HG03097 (cell line): ENCODE results near the gene ZDHHC9.

Experiments
- ATAC-seq: cut with Tn5 transposase; IDR thresholded peaks from one replicate; pipeline ENCODE4 v1.9.1; 2021; ENCODE audit not compliant: unreplicated experiment, low FRiP score

Gene ZDHHC9

DNA sequence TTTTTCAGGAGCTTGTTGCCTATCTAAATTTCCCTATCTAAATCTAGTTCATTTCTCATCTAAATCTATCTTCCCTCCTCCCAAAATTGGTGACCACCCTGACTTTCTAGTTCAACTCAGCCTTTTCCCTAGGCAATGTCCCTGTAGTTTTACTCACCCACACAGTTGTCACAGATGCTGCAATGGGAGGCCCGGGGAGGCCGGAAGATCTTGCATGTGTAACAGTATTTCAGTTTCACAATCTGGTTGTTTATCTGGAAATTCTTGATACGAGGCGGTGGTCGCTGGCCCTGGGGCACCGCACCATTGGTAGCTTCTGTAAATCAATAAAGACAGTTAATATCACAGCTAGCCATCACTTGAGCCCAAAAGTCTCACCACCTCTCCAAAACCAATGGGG is 20.2 kb downstream of the ZDHHC9 start:
- no peak for ATAC-seq

DNA sequence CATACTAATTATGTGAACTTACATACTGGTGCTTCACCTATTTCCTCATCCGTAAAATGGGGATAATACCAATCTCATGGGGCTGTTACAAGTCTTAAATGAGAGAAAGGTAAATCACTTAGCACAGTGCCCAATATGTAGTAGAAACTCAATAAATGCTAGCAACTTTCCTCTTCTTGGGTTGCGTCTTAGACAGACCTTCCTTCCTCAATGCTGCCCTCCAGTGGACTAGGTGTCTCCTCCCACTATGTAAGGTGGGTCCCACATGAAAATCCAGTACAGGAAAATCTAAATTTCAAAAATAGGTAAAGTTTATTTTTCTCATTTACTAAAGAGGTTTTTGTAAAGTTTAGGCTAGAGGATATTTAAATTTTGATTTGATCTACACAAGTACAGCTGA is 20.6 kb downstream of the ZDHHC9 start:
- ATAC-seq, result no peak

GRCh38 chrX:129818123-129818522 is 25.6 kb downstream of the ZDHHC9 start:
- ATAC-seq, result no peak

DNA sequence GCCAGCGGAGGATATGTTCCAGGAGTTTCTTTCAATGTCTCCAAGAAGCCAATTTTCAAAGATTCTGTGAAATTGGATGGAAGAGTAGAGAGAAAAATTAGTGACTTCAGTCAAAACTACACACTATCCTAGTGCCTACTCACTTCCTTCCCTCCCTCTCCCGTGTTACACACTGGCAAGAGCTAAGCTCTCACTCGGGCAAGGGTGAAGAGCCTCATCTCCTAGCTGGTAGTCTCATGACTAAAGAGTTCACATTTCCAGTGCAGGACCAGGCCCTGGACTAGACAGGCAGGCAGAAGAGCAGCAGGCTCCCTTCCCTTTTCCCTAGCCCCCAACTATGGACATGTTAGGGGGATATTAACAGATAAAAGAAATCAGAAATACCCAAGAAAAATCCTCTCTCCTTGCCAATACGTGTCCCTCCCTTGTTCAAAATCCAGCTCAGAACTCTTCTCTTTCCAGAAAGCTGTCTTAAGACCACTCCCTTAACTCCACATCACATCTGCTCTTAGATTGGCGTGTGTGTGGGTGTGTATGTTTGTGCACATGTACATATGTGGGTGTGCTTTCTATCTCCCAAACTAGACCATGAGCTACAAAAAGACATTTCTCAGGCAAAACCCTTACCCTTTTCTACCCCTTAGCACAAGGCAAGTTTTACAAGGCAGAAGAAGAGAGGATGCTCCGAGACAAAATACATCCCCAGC is 29.9 kb downstream of the ZDHHC9 start:
- no peak for ATAC-seq

DNA sequence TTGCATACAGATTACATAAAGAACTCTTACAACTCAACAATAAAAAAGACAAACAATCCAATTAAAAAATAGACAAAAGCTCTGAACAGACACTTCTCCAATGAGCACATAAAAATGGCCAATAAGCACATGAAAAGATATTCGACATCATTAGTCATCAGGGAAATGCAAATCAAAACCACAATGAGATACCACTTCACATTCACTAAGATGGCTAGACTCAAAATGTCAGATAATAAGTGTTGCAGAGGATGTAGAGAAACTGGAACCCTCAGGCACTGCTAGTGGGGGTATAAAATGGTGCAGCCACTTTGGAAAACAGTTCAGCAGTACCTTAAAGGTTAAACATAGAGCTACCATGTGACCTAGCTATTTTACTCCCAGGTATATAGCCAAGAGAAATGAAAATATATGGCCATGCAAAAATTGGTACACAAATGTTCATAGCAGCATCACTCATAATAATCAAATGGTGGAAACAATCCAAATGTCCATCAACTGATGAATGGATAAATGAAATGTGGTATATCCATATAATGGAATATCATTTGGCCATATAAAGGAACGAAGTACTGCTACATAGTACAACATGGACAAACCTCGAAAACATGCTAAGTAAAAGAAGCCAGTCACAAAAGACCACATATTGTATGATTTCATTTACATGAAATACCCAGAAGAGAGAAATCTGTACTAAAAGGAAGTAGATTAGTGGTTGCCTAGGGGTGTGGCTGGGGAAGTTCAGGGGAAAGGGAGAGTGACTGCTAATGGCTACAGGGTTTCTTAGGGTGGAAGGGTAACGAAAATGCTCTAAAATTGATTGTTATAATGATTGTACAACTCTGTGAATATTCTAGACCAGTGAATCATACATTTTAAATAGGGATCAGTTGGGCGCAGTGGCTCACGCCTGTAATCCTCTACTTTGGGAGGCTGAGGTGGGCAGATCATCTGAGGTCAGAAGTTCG is 34.6 kb downstream of the ZDHHC9 start:
- ATAC-seq, result no peak

DNA sequence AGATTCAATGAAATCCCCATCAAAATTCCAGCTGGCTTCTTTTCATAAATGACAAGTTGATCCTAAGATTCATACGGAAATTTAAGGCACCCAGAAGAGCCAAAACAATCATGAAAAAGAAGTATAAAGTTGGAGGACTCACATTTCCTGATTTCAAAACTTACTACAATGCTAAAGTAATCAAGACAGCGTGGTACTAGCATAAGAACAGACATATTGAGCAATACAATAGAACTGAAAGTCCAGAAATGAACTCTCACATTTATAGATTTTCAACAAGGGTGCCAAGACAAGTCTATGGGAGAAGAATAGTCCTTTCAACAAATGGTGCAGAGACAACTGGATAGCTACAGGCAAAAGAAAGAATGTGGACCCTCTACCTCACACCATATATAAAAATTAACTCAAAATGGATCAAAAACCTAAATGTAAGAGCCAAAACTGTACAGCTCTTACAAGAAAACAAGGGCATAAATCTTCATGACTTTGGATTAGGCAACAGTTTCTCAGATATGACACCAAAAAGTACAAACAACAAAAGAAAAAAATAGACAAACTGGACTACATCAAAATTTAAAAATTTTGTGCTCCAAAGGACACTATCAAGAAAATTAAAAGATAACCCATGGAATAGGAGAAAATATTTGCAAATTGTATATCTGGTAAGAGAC is 35.4 kb downstream of the ZDHHC9 start:
- ATAC-seq, result no peak

GRCh38 chrX:129804806-129805205 is 38.9 kb downstream of the ZDHHC9 start:
- no peak for ATAC-seq

GRCh38 chrX:129802863-129803262 is 40.8 kb downstream of the ZDHHC9 start:
- no peak for ATAC-seq

GRCh38 chrX:129800186-129800585 is 43.5 kb downstream of the ZDHHC9 start:
- ATAC-seq, result no peak

DNA sequence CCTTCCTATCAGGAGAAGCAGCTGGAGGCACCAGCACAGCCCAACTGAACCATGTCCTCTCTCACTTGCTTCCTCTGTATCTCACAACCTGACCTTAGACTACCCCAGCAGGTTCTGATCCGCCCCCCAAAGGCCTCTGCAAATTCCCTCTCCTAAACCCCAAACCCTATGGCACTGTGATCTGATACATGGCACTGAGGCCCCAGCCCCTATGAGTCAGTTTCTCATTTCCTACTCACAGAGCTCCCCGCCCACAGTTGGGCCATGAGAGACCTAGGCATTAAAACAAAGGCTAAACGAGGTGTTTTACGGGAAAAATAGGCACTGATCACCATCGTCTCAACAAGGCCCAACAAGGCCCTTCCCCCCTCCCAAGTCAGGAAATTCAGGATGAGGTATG is 44.8 kb downstream of the ZDHHC9 start:
- no peak for ATAC-seq

- ATAC-seq, result no peak
These were observed 45.2 kb downstream of the ZDHHC9 start for GRCh38 chrX:129798456-129798855.

GRCh38 chrX:129797251-129797906 is 46.3 kb downstream of the ZDHHC9 start:
- ATAC-seq, result no peak

GRCh38 chrX:129795584-129795983 is 48.1 kb downstream of the ZDHHC9 start:
- no peak for ATAC-seq

DNA sequence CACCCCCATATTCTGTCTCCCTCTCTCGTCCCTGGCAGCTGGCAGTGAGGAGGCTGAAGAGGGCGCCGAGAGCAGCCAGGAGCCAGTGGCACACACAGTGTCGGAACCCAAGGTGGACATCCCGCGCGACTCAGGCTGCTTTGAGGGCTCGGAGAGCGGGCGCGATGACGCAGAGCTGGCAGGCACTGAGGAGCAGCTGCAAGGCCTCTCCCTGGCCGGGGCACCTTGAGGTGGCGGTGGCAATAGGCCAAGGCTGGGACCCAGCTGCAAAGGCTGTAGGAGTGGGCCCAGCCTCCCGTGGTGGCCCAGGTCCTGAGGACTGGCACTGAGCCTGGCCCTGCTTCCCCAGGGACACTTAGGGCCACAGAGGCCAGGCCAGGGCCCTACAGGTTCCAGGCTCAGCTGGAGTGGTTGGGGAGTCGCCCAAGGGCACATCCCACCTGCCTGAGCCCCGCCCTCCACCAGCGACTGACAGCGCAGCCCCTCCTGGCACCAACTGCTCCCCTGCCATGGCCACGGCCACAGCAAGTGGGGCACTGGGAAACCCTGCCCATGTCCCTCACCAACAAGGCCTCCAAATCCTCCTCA is 50.0 kb downstream of the ZDHHC9 start:
- no peak for ATAC-seq

DNA sequence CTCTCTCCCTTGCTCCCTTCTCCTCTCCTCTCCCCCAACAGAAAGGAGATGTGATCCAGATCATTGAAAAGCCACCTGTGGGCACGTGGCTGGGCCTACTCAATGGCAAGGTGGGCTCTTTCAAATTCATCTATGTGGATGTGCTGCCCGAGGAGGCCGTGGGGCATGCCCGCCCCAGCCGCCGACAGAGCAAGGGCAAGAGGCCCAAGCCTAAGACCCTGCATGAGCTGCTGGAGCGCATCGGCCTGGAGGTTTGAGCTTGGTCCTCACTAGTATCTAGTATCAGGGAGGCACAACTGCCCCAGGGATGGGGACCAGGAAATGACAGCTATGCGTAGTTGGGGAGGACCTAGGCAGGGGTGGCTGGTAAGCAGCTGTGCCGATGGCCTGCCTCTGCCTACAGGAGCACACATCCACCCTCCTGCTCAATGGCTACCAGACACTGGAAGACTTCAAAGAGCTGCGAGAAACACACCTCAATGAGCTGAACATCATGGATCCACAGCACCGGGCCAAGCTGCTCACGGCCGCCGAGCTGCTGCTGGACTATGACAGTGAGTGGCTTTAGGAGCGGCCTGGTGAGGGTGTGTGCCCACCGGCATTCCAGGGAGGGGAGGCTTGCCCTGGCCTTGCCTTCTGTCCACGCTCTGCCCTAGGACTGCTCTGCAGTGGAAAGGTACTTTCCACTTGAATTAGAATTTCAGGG is 50.9 kb downstream of the ZDHHC9 start:
- ATAC-seq, result no peak

- ATAC-seq, result no peak
These were observed 51.6 kb downstream of the ZDHHC9 start for GRCh38 chrX:129791961-129792570.

DNA sequence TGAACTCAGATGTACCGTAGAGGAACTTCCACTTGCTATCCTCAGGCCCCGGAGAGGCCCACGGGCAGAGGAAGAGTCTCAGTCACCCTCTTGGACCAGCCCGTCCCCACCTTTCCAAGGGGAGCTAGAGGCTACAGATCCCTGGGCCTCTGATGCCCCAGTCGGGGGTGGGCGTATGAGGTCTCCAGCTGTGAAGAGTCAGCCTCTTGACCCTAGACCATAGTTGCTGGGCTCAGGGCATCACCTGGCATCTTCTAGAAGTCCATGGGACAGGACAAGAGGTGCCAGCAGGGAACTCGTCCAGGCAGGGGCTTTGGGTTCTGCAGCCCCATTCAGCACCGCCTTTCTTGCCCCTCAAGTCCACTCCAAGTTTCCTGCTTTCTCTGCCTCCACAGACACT is 52.4 kb downstream of the ZDHHC9 start:
- ATAC-seq, result no peak

GRCh38 chrX:129790808-129791207 is 52.9 kb downstream of the ZDHHC9 start:
- ATAC-seq, result no peak

- ATAC-seq, result no peak
These were observed 53.5 kb downstream of the ZDHHC9 start for GRCh38 chrX:129790146-129790545.
